ENCODE results near the gene PDE10A. TPM values are rescaled to one million over a fixed set of nuclear protein-coding genes. Genes with fewer than 3 reads are reported as not detected.

PDE10A gene
- total and polyA plus RNA-seq, 9 of the 15 experiments (the other 6 are each of a cell fraction or from before 2014, with no cell fraction given): 0.04 TPM; not detected in 8

- in situ Hi-C loops (cut with MboI) (no loop called here), intact Hi-C loops (cut with micrococcal nuclease) (no loop called here)
- 2% methylated on average over 11 of the region's 11 CpGs for WGBS (ENCODE audit: insufficient coverage, low coverage, missing lambda C conversion rate)
- ATAC-seq: no peak
- ChIA-PET POLR2A (no interaction called here), CTCF (ENCODE audit: low intra/inter-chr PET ratio) (no interaction called here)
- Histone ChIP-seq H3K36me3 (ENCODE audit: control insufficient read depth, insufficient read depth, low read length) (no peaks in the 10 kb centered on the region), H3K79me2 (ENCODE audit: control insufficient read depth, insufficient read depth, low read length) (no peaks in the 10 kb centered on the region), H3K9ac (ENCODE audit: insufficient read depth in 1 of 2, low read depth in 2 of 2, low read length in 2 of 2) (no peak overlapping the region), H3K4me2 (ENCODE audit: insufficient read depth, low read length) (no peak overlapping the region), H3K27ac (ENCODE audit: extremely low read depth, low read depth, low read length) (no peak overlapping the region), H2AFZ (ENCODE audit: low read depth, low read length) (no peak overlapping the region), H3K9me1 (ENCODE audit: control insufficient read depth, insufficient read depth, low read length) (no peaks in the 10 kb centered on the region), H4K20me1 (replicated peaks; ENCODE audit: control insufficient read depth, insufficient read depth, low read length) (no peaks in the 10 kb centered on the region), H3K9me3 (replicated peaks; ENCODE audit: control insufficient read depth, insufficient read depth, low read depth, low read length) (no peaks in the 10 kb centered on the region), H3K27me3 (ENCODE audit: control insufficient read depth in 2 of 2, insufficient read depth in 2 of 2, low read length in 2 of 2) (peaks cover 0 to 6% of the 10 kb centered on the region in 2 experiments; a peak in 2 of 5 replicates), H3K4me1 (replicated peaks in 1 of 2; ENCODE audit: control insufficient read depth in 2 of 2, insufficient read depth in 2 of 2, low read length in 2 of 2) (no peaks in the 10 kb centered on the region), H3K4me3 (no peak overlapping the region)
- FAIRE-seq: no peak
- no peak for DNase-seq (ENCODE audit: extremely low read depth in 1 of 4, low spot score in 3 of 4)
- BruUV-seq (replicated peaks): no TSS peak
- TF ChIP-seq CREM (IDR thresholded peaks at IDR 0.05; ENCODE audit: low read depth) (0 out of 2 replicates have a peak, but pooled peaks have one; percentile 18), PHB (CRISPR knock-in tag; IDR thresholded peaks at IDR 0.05) (no peak)
These were observed 13.6 kb downstream of the PDE10A start for GRCh38 chr6:165649166-165650137.

GRCh38 chr6:165647041-165647440 is 16.0 kb downstream of the PDE10A start:
- no peaks in the 10 kb centered on the region for H3K36me3 ChIP-seq (ENCODE audit: control insufficient read depth, insufficient read depth, low read length)
- ATAC-seq: no peak
- H3K27me3 ChIP-seq (ENCODE audit: control insufficient read depth in 2 of 2, insufficient read depth in 2 of 2, low read length in 2 of 2): no peaks in the 10 kb centered on the region
- H3K79me2 ChIP-seq (ENCODE audit: control insufficient read depth, insufficient read depth, low read length): no peaks in the 10 kb centered on the region
- 0% methylated on average over 6 of the region's 6 CpGs for WGBS (ENCODE audit: insufficient coverage, low coverage, missing lambda C conversion rate)
- no peaks in the 10 kb centered on the region for H3K9me1 ChIP-seq (ENCODE audit: control insufficient read depth, insufficient read depth, low read length)
- POLR2A ChIA-PET: no interaction called here
- no peaks in the 10 kb centered on the region for H3K9me3 ChIP-seq (replicated peaks; ENCODE audit: control insufficient read depth, insufficient read depth, low read depth, low read length)
- no peak overlapping the region for H3K4me2 ChIP-seq (ENCODE audit: insufficient read depth, low read length)
- TF ChIP-seq HNRNPUL1 (IDR thresholded peaks at IDR 0.05; ENCODE audit: low read length) (no peak), ZNF785 (CRISPR knock-in tag; IDR thresholded peaks at IDR 0.05) (no peak), TRIM25 (IDR thresholded peaks at IDR 0.05; ENCODE audit: borderline replicate concordance) (no peak), SNRNP70 (optimal IDR thresholded peaks at IDR 0.05; ENCODE audit: low read depth, low read length) (no peak), ARHGAP35 (IDR thresholded peaks at IDR 0.05; ENCODE audit: partially characterized antibody) (no peak), ETV6 (IDR thresholded peaks at IDR 0.05; ENCODE audit: borderline replicate concordance in 1 of 2, low read depth in 2 of 2, low read length in 1 of 2) (no peak), ETV6 (CRISPR knock-in tag; IDR thresholded peaks at IDR 0.05; ENCODE audit: borderline replicate concordance) (no peak), TOE1 (IDR thresholded peaks at IDR 0.05; ENCODE audit: borderline replicate concordance) (no peak), TOE1 (CRISPR knock-in tag; IDR thresholded peaks at IDR 0.05; ENCODE audit: borderline replicate concordance, low read depth) (no peak)
- H4K20me1 ChIP-seq (replicated peaks; ENCODE audit: control insufficient read depth, insufficient read depth, low read length): no peaks in the 10 kb centered on the region
- BruUV-seq (replicated peaks): no TSS peak
- H2AFZ ChIP-seq (ENCODE audit: low read depth, low read length): no peak overlapping the region
- no peak overlapping the region for H3K27ac ChIP-seq (ENCODE audit: extremely low read depth, low read depth, low read length)
- no peaks in the 10 kb centered on the region for H3K4me1 ChIP-seq (replicated peaks in 1 of 2; ENCODE audit: control insufficient read depth in 2 of 2, insufficient read depth in 2 of 2, low read length in 2 of 2)
- in situ Hi-C loops (cut with MboI) (no loop called here), intact Hi-C loops (cut with micrococcal nuclease) (no loop called here)
- H3K9ac ChIP-seq (ENCODE audit: insufficient read depth in 1 of 2, low read depth in 2 of 2, low read length in 2 of 2): no peak overlapping the region
- no peak for DNase-seq (ENCODE audit: extremely low read depth in 1 of 4, low spot score in 3 of 4)
- CTCF ChIA-PET (ENCODE audit: low intra/inter-chr PET ratio): no interaction called here
- no peak for FAIRE-seq
- H3K4me3 ChIP-seq: no peak overlapping the region
